Liver (tissue), 9 donors: ENCODE data around the gene HYAL1. TPM values are rescaled to one million over a fixed set of nuclear protein-coding genes. Genes with fewer than 3 reads are reported as not detected.

Source experiments
- DNase-seq: peaks from one replicate; pipeline ENCODE4 v3.0.0-alpha.2; 2017; ENCODE audit warnings: low spot score
- H3K27ac ChIP-seq, 2 donors: one replicate each; pipeline ENCODE4 v1.7.0; 2013; ENCODE audit warnings: inconsistent platforms in 2 of 2, low read length in 2 of 2, control low read depth in 1 of 2, low read depth in 1 of 2, mild to moderate bottlenecking in 1 of 2
- H3K27me3 ChIP-seq, 4 donors: one replicate each; pipeline versions ENCODE4 v1.6.1 to v1.7.0; 2013; ENCODE audit warnings: low read length in 3 of 4, inconsistent platforms in 1 of 4, mild to moderate bottlenecking in 1 of 4, moderate library complexity in 1 of 4; ENCODE audit not compliant: control insufficient read depth in 4 of 4, insufficient read depth in 4 of 4
- H3K36me3 ChIP-seq, 4 donors: one replicate each; pipeline versions ENCODE4 v1.6.1 to v1.7.0; 2013; ENCODE audit warnings: low read length in 3 of 4, mild to moderate bottlenecking in 3 of 4, low read depth in 1 of 4, moderate library complexity in 1 of 4; ENCODE audit not compliant: control insufficient read depth in 4 of 4, insufficient read depth in 3 of 4
- H3K4me1 ChIP-seq, 4 donors: one replicate each; pipeline versions ENCODE4 v1.6.1 to v1.7.0; 2013; ENCODE audit warnings: low read length in 3 of 4, mild to moderate bottlenecking in 3 of 4, moderate library complexity in 1 of 4; ENCODE audit not compliant: control insufficient read depth in 4 of 4, insufficient read depth in 4 of 4
- H3K4me3 ChIP-seq, 3 donors: one replicate each; pipeline versions ENCODE4 v1.6.1 to v1.7.0; 2013; ENCODE audit warnings: low read length in 3 of 3, control low read depth in 1 of 3, low read depth in 1 of 3, mild to moderate bottlenecking in 1 of 3
- H3K9ac ChIP-seq, 2 donors: one replicate each; pipeline ENCODE4 v1.7.0; 2013; ENCODE audit warnings: low read length in 2 of 2, mild to moderate bottlenecking in 2 of 2, moderate library complexity in 2 of 2, control low read depth in 1 of 2, low read depth in 1 of 2
- H3K9me3 ChIP-seq, 4 donors: one replicate each; pipeline versions ENCODE4 v1.6.1 to v1.7.0; 2013; ENCODE audit warnings: low read length in 3 of 4; ENCODE audit not compliant: control insufficient read depth in 4 of 4
- EGR1 ChIP-seq, 2 donors: IDR thresholded peaks; 2 replicates each; pipeline ENCODE4 v1.6.1; 2016 to 2018; ENCODE audit warnings: antibody characterized with exemption in 2 of 2, low read depth in 2 of 2
- FOXA1 ChIP-seq: IDR thresholded peaks from 2 replicates; pipeline ENCODE4 v1.6.1; 2016; ENCODE audit warnings: antibody characterized with exemption
- FOXA2 ChIP-seq: IDR thresholded peaks from 2 replicates; pipeline ENCODE4 v1.6.1; 2016; ENCODE audit warnings: antibody characterized with exemption
- GABPA ChIP-seq, 2 donors: IDR thresholded peaks in 1 of 2; conservative IDR thresholded peaks in 1 of 2; 2 replicates each; pipeline ENCODE4 v1.6.1; 2016; ENCODE audit warnings: antibody characterized with exemption in 2 of 2, mild to moderate bottlenecking in 1 of 2, moderate library complexity in 1 of 2
- HNF4A ChIP-seq, 2 donors: conservative IDR thresholded peaks; 2 replicates each; pipeline ENCODE4 v1.6.1; 2016; ENCODE audit warnings: antibody characterized with exemption in 2 of 2, mild to moderate bottlenecking in 2 of 2
- HNF4G ChIP-seq: IDR thresholded peaks from 2 replicates; pipeline ENCODE4 v1.6.1; 2016; ENCODE audit warnings: antibody characterized with exemption
- JUND ChIP-seq, 2 donors: IDR thresholded peaks; 2 replicates each; pipeline ENCODE4 v1.6.1; 2016; ENCODE audit warnings: antibody characterized with exemption in 2 of 2
- NR2F2 ChIP-seq: IDR thresholded peaks from 2 replicates; pipeline ENCODE4 v1.6.1; 2016; ENCODE audit warnings: antibody characterized with exemption
- RAD21 ChIP-seq, 2 donors: IDR thresholded peaks; 2 replicates each; pipeline ENCODE4 v1.6.1; 2016; ENCODE audit warnings: antibody characterized with exemption in 2 of 2, mild to moderate bottlenecking in 2 of 2
- RXRA ChIP-seq, 2 donors: IDR thresholded peaks; 2 replicates each; pipeline ENCODE4 v1.6.1; 2017 to 2018; ENCODE audit warnings: antibody characterized with exemption in 2 of 2, mild to moderate bottlenecking in 1 of 2
- SP1 ChIP-seq: IDR thresholded peaks from 2 replicates; pipeline ENCODE4 v1.6.1; 2018; ENCODE audit warnings: antibody characterized with exemption, mild to moderate bottlenecking
- TAF1 ChIP-seq: conservative IDR thresholded peaks from 2 replicates; pipeline ENCODE4 v1.6.1; 2016; ENCODE audit warnings: antibody characterized with exemption, mild to moderate bottlenecking
- YY1 ChIP-seq: IDR thresholded peaks from 2 replicates; pipeline ENCODE4 v1.6.1; 2016; ENCODE audit warnings: antibody characterized with exemption, mild to moderate bottlenecking
- WGBS: extraction: QIAGEN DNeasy Blood & Tissue Kit; methylation state at CpG from one replicate; pipeline ENCODE4 v1.1.7; 2013; 5-methylcytosine and 5-hydroxymethylcytosine counted together
- polyA plus RNA-seq, 2 donors: library from polyadenylated mRNA; stranded (reverse) in 1 of 2; unstranded in 1 of 2; fragments of 200-250 nt in 1 of 2; fragments of >200 nt in 1 of 2; fragmentation: Nextera tagmentation in 1 of 2; extraction: Ambion mirVana in 1 of 2; gene quantifications; one replicate each; pipeline versions ENCODE4 v1.2.1 to v1.2.3, GENCODE V29; 2013 to 2015
- total RNA-seq, 2 donors: library from RNA; depleted of rRNA; stranded (reverse); fragments of >200 nt; gene quantifications; one replicate each; pipeline ENCODE4 v1.2.3, GENCODE V29; 2014
- TF ChIP-seq, protein P1 (sequence below): fragments of 150-350 bp; IDR thresholded peaks from 2 replicates; pipeline ENCODE4 v1.5.1; 2017; ENCODE audit warnings: improper control_type of control experiment, low read depth, low read length; ENCODE audit not compliant: missing input control
- TF ChIP-seq, protein P2 (sequence below): IDR thresholded peaks from 2 replicates; pipeline ENCODE4 v1.6.1; 2016; ENCODE audit warnings: antibody characterized with exemption
- TF ChIP-seq, protein P3 (sequence below): IDR thresholded peaks from 2 replicates; pipeline ENCODE4 v1.6.1; 2016; ENCODE audit warnings: antibody characterized with exemption
- TF ChIP-seq, protein P4 (sequence below): IDR thresholded peaks from 2 replicates; pipeline ENCODE4 v1.6.1; 2016; ENCODE audit warnings: antibody characterized with exemption, mild to moderate bottlenecking
- TF ChIP-seq, protein P5 (sequence below): IDR thresholded peaks from 2 replicates; pipeline ENCODE4 v1.6.1; 2016; ENCODE audit warnings: antibody characterized with exemption
- donor health status: healthy.
- donor health status: healthy.
- donor health status: healthy.
- donor health status: healthy.
- donor health status: healthy.

The HYAL1 gene
- total and polyA plus RNA-seq, 4 donors = 82.3 to 156 (median 121) TPM

DNA sequence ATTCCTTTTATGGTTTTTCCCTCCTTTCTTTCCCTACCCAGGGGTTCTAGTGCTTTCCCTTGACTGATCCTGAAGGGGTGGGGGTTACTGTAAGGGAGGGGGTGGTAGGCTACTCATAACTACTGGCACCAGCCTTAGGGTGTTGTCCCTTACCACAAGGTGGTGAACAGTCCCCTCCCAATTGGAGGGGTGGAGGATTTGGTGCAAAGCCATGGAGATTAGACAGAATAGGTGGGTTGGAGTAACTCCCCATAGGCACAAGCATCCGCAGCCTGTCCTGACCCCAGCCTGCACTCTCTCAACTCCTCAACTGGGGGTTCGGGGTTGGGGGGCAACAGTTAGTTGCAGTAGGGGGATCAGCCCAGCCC is 21.7 kb upstream of the HYAL1 start:
- H3K9me3 ChIP-seq = no peaks in the 10 kb centered on the region
- no peak overlapping the region for H3K27ac ChIP-seq
- H3K36me3 ChIP-seq = peaks cover 0 to 13% (median 4%) of the 10 kb centered on the region in 4 donors
- H3K4me1 ChIP-seq = peaks cover 8 to 69% (median 50%) of the 10 kb centered on the region in 4 donors
- 78% methylated on average over 2 of the region's 2 CpGs for WGBS
- DNase-seq = no peak
- H3K4me3 ChIP-seq = no peak overlapping the region
- no peaks in the 10 kb centered on the region for H3K27me3 ChIP-seq
- TF ChIP-seq RXRA (IDR thresholded peaks at IDR 0.05) = no peak
- no peak for TF ChIP-seq JUND (IDR thresholded peaks at IDR 0.05)
- TF ChIP-seq, protein P1, sequence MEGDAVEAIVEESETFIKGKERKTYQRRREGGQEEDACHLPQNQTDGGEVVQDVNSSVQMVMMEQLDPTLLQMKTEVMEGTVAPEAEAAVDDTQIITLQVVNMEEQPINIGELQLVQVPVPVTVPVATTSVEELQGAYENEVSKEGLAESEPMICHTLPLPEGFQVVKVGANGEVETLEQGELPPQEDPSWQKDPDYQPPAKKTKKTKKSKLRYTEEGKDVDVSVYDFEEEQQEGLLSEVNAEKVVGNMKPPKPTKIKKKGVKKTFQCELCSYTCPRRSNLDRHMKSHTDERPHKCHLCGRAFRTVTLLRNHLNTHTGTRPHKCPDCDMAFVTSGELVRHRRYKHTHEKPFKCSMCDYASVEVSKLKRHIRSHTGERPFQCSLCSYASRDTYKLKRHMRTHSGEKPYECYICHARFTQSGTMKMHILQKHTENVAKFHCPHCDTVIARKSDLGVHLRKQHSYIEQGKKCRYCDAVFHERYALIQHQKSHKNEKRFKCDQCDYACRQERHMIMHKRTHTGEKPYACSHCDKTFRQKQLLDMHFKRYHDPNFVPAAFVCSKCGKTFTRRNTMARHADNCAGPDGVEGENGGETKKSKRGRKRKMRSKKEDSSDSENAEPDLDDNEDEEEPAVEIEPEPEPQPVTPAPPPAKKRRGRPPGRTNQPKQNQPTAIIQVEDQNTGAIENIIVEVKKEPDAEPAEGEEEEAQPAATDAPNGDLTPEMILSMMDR = no peak
- TF ChIP-seq, protein P2, sequence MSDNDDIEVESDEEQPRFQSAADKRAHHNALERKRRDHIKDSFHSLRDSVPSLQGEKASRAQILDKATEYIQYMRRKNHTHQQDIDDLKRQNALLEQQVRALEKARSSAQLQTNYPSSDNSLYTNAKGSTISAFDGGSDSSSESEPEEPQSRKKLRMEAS = no peak
- no peak overlapping the region for H3K9ac ChIP-seq

DNA sequence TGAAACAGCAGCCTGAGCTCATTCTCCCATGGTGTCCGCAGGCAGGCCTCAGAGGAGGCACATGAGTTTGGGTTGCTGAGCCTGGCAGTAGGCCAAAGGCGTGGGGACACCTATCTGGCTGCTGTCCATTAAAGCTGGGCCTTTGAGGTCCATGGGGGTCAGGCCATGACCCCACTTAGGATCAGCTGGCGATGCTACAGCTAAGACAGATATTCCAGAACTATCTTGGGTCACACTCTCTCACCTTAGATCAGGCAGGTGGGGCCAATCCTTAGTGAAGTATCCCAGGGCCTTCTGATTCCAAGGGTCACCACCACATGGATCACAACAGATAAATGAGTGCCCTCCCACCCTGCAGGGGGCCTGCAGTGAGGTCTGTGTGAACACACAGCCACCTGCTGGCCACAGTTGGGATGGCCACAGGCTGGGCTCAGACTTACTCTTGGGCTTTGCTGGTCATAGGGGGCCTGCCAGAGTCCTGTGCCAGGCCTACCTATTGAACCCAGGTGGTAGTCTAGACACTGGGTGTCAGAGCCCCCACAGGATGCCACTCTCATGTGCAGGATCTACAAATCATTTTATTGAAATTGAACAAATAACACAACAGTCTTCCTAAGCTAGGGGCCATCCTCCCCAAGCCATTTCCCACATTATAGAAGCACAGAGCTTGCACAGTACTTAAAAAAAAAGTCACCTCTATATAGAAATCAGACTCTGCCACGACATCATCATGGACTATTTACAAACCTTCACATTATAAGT is 21.2 kb upstream of the HYAL1 start:
- Histone ChIP-seq H3K27me3 (no peaks in the 10 kb centered on the region), H3K9me3 (no peaks in the 10 kb centered on the region), H3K4me3 (no peak overlapping the region), H3K9ac (peak overlapping the region in 1 of 2 donors; percentile 11), H3K27ac (peak overlapping the region; percentile 98 to 99), H3K36me3 (peaks cover 0 to 7% (median 2%) of the 10 kb centered on the region in 4 donors), H3K4me1 (peaks cover 13 to 75% (median 56%) of the 10 kb centered on the region in 4 donors)
- TF ChIP-seq, protein P2 = no peak
- TF ChIP-seq YY1 = no peak
- TF ChIP-seq HNF4A (conservative IDR thresholded peaks at IDR 0.05) = peak; percentile 35 to 57
- TF ChIP-seq FOXA2 = no peak
- TF ChIP-seq SP1 = peak; percentile 51
- TF ChIP-seq TAF1 = no peak
- peak; percentile 83 to 92 for TF ChIP-seq RAD21 (IDR thresholded peaks at IDR 0.05)
- TF ChIP-seq, protein P3, sequence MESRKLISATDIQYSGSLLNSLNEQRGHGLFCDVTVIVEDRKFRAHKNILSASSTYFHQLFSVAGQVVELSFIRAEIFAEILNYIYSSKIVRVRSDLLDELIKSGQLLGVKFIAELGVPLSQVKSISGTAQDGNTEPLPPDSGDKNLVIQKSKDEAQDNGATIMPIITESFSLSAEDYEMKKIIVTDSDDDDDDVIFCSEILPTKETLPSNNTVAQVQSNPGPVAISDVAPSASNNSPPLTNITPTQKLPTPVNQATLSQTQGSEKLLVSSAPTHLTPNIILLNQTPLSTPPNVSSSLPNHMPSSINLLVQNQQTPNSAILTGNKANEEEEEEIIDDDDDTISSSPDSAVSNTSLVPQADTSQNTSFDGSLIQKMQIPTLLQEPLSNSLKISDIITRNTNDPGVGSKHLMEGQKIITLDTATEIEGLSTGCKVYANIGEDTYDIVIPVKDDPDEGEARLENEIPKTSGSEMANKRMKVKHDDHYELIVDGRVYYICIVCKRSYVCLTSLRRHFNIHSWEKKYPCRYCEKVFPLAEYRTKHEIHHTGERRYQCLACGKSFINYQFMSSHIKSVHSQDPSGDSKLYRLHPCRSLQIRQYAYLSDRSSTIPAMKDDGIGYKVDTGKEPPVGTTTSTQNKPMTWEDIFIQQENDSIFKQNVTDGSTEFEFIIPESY = no peak
- TF ChIP-seq, protein P1 = peak; percentile 84
- no peak for TF ChIP-seq JUND (IDR thresholded peaks at IDR 0.05)
- TF ChIP-seq, protein P4, sequence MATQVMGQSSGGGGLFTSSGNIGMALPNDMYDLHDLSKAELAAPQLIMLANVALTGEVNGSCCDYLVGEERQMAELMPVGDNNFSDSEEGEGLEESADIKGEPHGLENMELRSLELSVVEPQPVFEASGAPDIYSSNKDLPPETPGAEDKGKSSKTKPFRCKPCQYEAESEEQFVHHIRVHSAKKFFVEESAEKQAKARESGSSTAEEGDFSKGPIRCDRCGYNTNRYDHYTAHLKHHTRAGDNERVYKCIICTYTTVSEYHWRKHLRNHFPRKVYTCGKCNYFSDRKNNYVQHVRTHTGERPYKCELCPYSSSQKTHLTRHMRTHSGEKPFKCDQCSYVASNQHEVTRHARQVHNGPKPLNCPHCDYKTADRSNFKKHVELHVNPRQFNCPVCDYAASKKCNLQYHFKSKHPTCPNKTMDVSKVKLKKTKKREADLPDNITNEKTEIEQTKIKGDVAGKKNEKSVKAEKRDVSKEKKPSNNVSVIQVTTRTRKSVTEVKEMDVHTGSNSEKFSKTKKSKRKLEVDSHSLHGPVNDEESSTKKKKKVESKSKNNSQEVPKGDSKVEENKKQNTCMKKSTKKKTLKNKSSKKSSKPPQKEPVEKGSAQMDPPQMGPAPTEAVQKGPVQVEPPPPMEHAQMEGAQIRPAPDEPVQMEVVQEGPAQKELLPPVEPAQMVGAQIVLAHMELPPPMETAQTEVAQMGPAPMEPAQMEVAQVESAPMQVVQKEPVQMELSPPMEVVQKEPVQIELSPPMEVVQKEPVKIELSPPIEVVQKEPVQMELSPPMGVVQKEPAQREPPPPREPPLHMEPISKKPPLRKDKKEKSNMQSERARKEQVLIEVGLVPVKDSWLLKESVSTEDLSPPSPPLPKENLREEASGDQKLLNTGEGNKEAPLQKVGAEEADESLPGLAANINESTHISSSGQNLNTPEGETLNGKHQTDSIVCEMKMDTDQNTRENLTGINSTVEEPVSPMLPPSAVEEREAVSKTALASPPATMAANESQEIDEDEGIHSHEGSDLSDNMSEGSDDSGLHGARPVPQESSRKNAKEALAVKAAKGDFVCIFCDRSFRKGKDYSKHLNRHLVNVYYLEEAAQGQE = no peak
- no peak for TF ChIP-seq GABPA (IDR thresholded peaks at IDR 0.05 in 1 of 2, conservative IDR thresholded peaks at IDR 0.05 in 1 of 2)
- no peak for TF ChIP-seq FOXA1
- TF ChIP-seq NR2F2 = peak; percentile 84
- peak; percentile 30 to 59 for TF ChIP-seq RXRA (IDR thresholded peaks at IDR 0.05)
- TF ChIP-seq, protein P5, sequence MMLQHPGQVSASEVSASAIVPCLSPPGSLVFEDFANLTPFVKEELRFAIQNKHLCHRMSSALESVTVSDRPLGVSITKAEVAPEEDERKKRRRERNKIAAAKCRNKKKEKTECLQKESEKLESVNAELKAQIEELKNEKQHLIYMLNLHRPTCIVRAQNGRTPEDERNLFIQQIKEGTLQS = no peak
- no peak for TF ChIP-seq HNF4G
- no peak for TF ChIP-seq EGR1 (IDR thresholded peaks at IDR 0.05; ENCODE audit: low read depth in 2 of 2)
- 28% methylated on average over 4 of the region's 4 CpGs for WGBS
- peak; percentile 82 for DNase-seq
